GM11168 (cell line): Measurements from ENCODE around the gene PTPN14.

Source experiments
- in situ Hi-C: fragments of 300-500 bp; cut with MboI; formaldehyde crosslinking; loops from one replicate; pipeline ENCODE4 v1.12.0; 2022; ENCODE audit warnings: low sequenced_read_pairs; ENCODE audit not compliant: unreplicated experiment

PTPN14 gene

GRCh38 chr1:214462882-214463281 is 88.5 kb downstream of the PTPN14 start:
- in situ Hi-C loops = no loop called here

- in situ Hi-C loops = no loop called here
Observed at GRCh38 chr1:214461305-214461704, 90.1 kb downstream of the PTPN14 start.

GRCh38 chr1:214460304-214460916 is 91.0 kb downstream of the PTPN14 start:
- in situ Hi-C loops = no loop called here

GRCh38 chr1:214459895-214460294 is 91.5 kb downstream of the PTPN14 start:
- in situ Hi-C loops = no loop called here

GRCh38 chr1:214458541-214458940 is 92.9 kb downstream of the PTPN14 start:
- in situ Hi-C loops = no loop called here

- in situ Hi-C loops = no loop called here
Observed at GRCh38 chr1:214455971-214456867, 95.2 kb downstream of the PTPN14 start.

- in situ Hi-C loops = no loop called here
Observed at GRCh38 chr1:214455479-214455878, 95.9 kb downstream of the PTPN14 start.

GRCh38 chr1:214454569-214455396 is 96.6 kb downstream of the PTPN14 start:
- in situ Hi-C loops = no loop called here

GRCh38 chr1:214453109-214453722 is 98.2 kb downstream of the PTPN14 start:
- in situ Hi-C loops = no loop called here

- in situ Hi-C loops = no loop called here
Observed at GRCh38 chr1:214452152-214452784, 99.1 kb downstream of the PTPN14 start.

- in situ Hi-C loops = no loop called here
Observed at GRCh38 chr1:214451596-214451995, 99.8 kb downstream of the PTPN14 start.

GRCh38 chr1:214449371-214449770 is 102.0 kb downstream of the PTPN14 start:
- in situ Hi-C loops = no loop called here

- in situ Hi-C loops = no loop called here
Observed at GRCh38 chr1:214448536-214448935, 102.9 kb downstream of the PTPN14 start.

- in situ Hi-C loops = no loop called here
Observed at GRCh38 chr1:214447557-214447871, 103.9 kb downstream of the PTPN14 start.

- in situ Hi-C loops = no loop called here
Observed at GRCh38 chr1:214446772-214447556, 104.4 kb downstream of the PTPN14 start.

GRCh38 chr1:214445831-214446614 is 105.4 kb downstream of the PTPN14 start:
- in situ Hi-C loops = no loop called here

GRCh38 chr1:214445199-214445598 is 106.2 kb downstream of the PTPN14 start:
- in situ Hi-C loops = no loop called here

- in situ Hi-C loops = no loop called here
Observed at GRCh38 chr1:214444182-214444939, 107.0 kb downstream of the PTPN14 start.
